Upper lobe of left lung (tissue), 6 donors: ENCODE results near the gene TRMT61A. TPM values are rescaled to one million over a fixed set of nuclear protein-coding genes. Genes with fewer than 3 reads are reported as not detected.

Source experiments
- ATAC-seq, 2 donors: fragments of 200-7000 bp; cut with Tn5 transposase; one replicate each; pipeline ENCODE4 v1.9.1; 2022; ENCODE audit warnings: mild to moderate bottlenecking in 2 of 2, moderate library complexity in 2 of 2; ENCODE audit not compliant: low FRiP score in 2 of 2
- DNase-seq, 2 donors: peaks; one replicate each; pipeline ENCODE4 v3.0.0-alpha.2; 2019 to 2020
- H3K27ac ChIP-seq, 4 donors: fragments of 200-600 bp; sonication (generic); one replicate each; pipeline ENCODE4 v1.5.1; 2016 to 2019
- H3K27me3 ChIP-seq, 4 donors: fragments of 200-600 bp; sonication (generic); one replicate each; pipeline ENCODE4 v1.5.1; 2017 to 2019
- H3K36me3 ChIP-seq, 4 donors: fragments of 200-600 bp; sonication (generic); one replicate each; pipeline ENCODE4 v1.5.1; 2016 to 2019
- H3K4me1 ChIP-seq, 4 donors: fragments of 200-600 bp; sonication (generic); one replicate each; pipeline ENCODE4 v1.5.1; 2018 to 2019
- H3K4me3 ChIP-seq, 4 donors: fragments of 200-600 bp; sonication (generic); one replicate each; pipeline ENCODE4 v1.5.1; 2017 to 2019; ENCODE audit warnings: mild to moderate bottlenecking in 2 of 4, moderate library complexity in 1 of 4
- H3K9me3 ChIP-seq, 4 donors: fragments of 200-600 bp; sonication (generic); one replicate each; pipeline ENCODE4 v1.5.1; 2018 to 2019
- CTCF ChIP-seq, 6 experiments: fragments of 450-650 bp in 4 of 6; fragments of 200-600 bp in 2 of 6; sonication (generic) in 2 of 6; IDR thresholded peaks; one replicate each; pipeline ENCODE4 v1.5.1; 2016 to 2019; ENCODE audit warnings: antibody characterized with exemption in 6 of 6
- EP300 ChIP-seq, 4 donors: sonication (generic); formaldehyde crosslinking; IDR thresholded peaks; one replicate each; pipeline ENCODE4 v1.5.1; 2017; ENCODE audit warnings: antibody characterized with exemption in 4 of 4, control low read depth in 2 of 4
- POLR2A ChIP-seq, 4 donors: fragments of 450-650 bp; IDR thresholded peaks; one replicate each; pipeline ENCODE4 v1.5.1; 2016 to 2017; ENCODE audit warnings: antibody characterized with exemption in 4 of 4, mild to moderate bottlenecking in 2 of 4
- POLR2AphosphoS5 ChIP-seq, 2 donors: sonication (generic); formaldehyde crosslinking; IDR thresholded peaks; one replicate each; pipeline ENCODE4 v1.5.1; 2017; ENCODE audit warnings: antibody characterized with exemption in 2 of 2
- WGBS, 2 donors: methylation state at CpG; one replicate each; pipeline ENCODE4 v1.1.5; 2017 to 2018; 5-methylcytosine and 5-hydroxymethylcytosine counted together
- total RNA-seq, 6 donors: library from RNA; depleted of rRNA in 4 of 6; stranded (reverse); fragments of >200 nt in 4 of 6; gene quantifications; one replicate each; pipeline versions ENCODE4 v1.1.0 to v1.2.1, GENCODE V29; 2016 to 2021
- donor health status: DM: no; HTN: no; CAD: no; lungs with moderate emphysema.
- donor health status: DM: no; HTN: yes; CAD: no; lungs with severe emphysema.

Gene TRMT61A
- total RNA-seq, 6 donors from 2014 or later: 6.7 to 25.1 (median 15.0) TPM

GRCh38 chr14:103556946-103557758, 28.2 kb downstream of the TRMT61A start:
- no peak for ATAC-seq
- Histone ChIP-seq H3K27ac (peak overlapping the region in 1 of 4 donors; percentile 43), H3K4me3 (no peak overlapping the region), H3K4me1 (peaks cover 43 to 61% (median 45%) of the 10 kb centered on the region in 4 donors), H3K27me3 (no peaks in the 10 kb centered on the region), H3K9me3 (no peaks in the 10 kb centered on the region), H3K36me3 (peaks cover 8 to 32% (median 20%) of the 10 kb centered on the region in 4 donors)
- TF ChIP-seq POLR2AphosphoS5 (IDR thresholded peaks at IDR 0.05) (no peak), CTCF (IDR thresholded peaks at IDR 0.05) (no peak), POLR2A (IDR thresholded peaks at IDR 0.05) (no peak), EP300 (IDR thresholded peaks at IDR 0.05) (no peak)
- 63 to 67% methylated on average over 13 to 15 of the region's 15 CpGs for WGBS, 2 donors
- no peak for DNase-seq

- no peak overlapping the region for H3K4me3 ChIP-seq
- DNase-seq: no peak
- TF ChIP-seq POLR2AphosphoS5 (IDR thresholded peaks at IDR 0.05) (no peak), POLR2A (IDR thresholded peaks at IDR 0.05) (no peak), EP300 (IDR thresholded peaks at IDR 0.05) (no peak), CTCF (IDR thresholded peaks at IDR 0.05) (no peak)
- H3K27ac ChIP-seq: peak overlapping the region in 1 of 4 donors; percentile 43
- H3K4me1 ChIP-seq: peaks cover 41 to 52% (median 44%) of the 10 kb centered on the region in 4 donors
- WGBS, 2 donors: 89 to 91% methylated on average over 16 of the region's 16 CpGs
- peaks cover 8 to 32% (median 20%) of the 10 kb centered on the region in 4 donors for H3K36me3 ChIP-seq
- H3K27me3 ChIP-seq: no peaks in the 10 kb centered on the region
- no peaks in the 10 kb centered on the region for H3K9me3 ChIP-seq
- ATAC-seq: peak in 1 of 2 donors; percentile 19
Observed at GRCh38 chr14:103558071-103558882, 29.3 kb downstream of the TRMT61A start.

- DNase-seq: no peak
Observed at GRCh38 chr14:103559766-103560165, 30.8 kb downstream of the TRMT61A start.

GRCh38 chr14:103560691-103561090, 31.7 kb downstream of the TRMT61A start:
- ATAC-seq: no peak
- 64 to 69% methylated on average over 8 of the region's 8 CpGs for WGBS, 2 donors
- Histone ChIP-seq H3K36me3 (peaks cover 8 to 32% (median 16%) of the 10 kb centered on the region in 4 donors), H3K27me3 (no peaks in the 10 kb centered on the region), H3K4me3 (peak overlapping the region in 1 of 4 donors; percentile 84), H3K9me3 (no peaks in the 10 kb centered on the region), H3K4me1 (peaks cover 53 to 69% (median 58%) of the 10 kb centered on the region in 4 donors), H3K27ac (peak overlapping the region in 2 of 4 donors; percentile 98 to 99)
- TF ChIP-seq POLR2AphosphoS5 (IDR thresholded peaks at IDR 0.05) (no peak), POLR2A (IDR thresholded peaks at IDR 0.05) (no peak), EP300 (IDR thresholded peaks at IDR 0.05) (no peak), CTCF (IDR thresholded peaks at IDR 0.05) (no peak)
- DNase-seq: no peak

More at GRCh38 chr14:103559766-103560165, 30.8 kb downstream of the TRMT61A start:
- H3K4me3 ChIP-seq: no peak overlapping the region
- peak overlapping the region in 1 of 4 donors; percentile 7 for H3K27ac ChIP-seq
- TF ChIP-seq POLR2A (IDR thresholded peaks at IDR 0.05) (no peak), POLR2AphosphoS5 (IDR thresholded peaks at IDR 0.05) (no peak), CTCF (IDR thresholded peaks at IDR 0.05) (no peak), EP300 (IDR thresholded peaks at IDR 0.05) (no peak)
- H3K36me3 ChIP-seq: peaks cover 8 to 32% (median 19%) of the 10 kb centered on the region in 4 donors
- no peak for ATAC-seq
- 77 to 83% methylated on average over 9 of the region's 9 CpGs for WGBS, 2 donors
- no peaks in the 10 kb centered on the region for H3K9me3 ChIP-seq
- no peaks in the 10 kb centered on the region for H3K27me3 ChIP-seq
- peaks cover 53 to 64% (median 56%) of the 10 kb centered on the region in 4 donors for H3K4me1 ChIP-seq
